GM18520 (cell line): ENCODE measurements around the gene TIMM44.
"Not testable (repeated sequence)": the region's sequence is repeated elsewhere in the genome, so short reads cannot be mapped to it uniquely, and the experiment has no call there.

Experiments used
- ATAC-seq: cut with Tn5 transposase; IDR thresholded peaks from one replicate; pipeline ENCODE4 v1.9.1; 2021; ENCODE audit not compliant: unreplicated experiment

The TIMM44 gene

DNA sequence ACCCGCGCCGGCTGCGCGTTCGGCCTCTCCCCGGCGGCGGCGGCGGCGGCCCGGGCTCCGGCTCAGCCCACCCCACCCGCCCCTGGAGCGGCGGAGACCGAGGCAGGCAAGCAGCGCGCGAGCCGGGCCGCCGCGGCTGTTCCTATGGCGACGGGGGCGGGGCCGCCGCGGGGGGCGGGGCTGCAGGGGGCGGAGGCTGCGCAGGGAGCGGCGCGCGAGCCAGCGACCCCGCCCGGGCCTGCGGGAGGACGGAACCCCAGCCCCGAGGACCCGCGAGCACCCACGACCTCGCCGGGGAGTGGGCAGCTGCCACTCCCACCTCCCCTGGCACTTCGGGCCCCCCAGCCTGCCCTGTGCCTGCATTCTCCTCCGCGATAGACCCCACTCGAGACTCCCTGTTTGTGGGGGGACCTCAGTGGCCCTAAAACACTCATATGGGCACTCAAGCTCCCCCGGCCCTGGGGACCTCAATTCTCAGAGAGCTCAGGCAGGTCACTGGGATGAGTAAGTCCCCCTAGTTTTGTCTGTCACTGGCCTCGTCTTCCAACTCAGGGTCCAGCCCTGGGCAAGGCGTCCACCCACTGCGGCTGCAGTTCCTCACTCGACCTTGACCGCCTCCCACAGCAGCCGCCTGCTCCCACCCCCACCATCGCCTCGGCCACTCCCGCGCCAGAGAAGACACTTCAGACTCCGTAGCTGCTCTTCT is 17.3 kb downstream of the TIMM44 start, which contains the start of gene CTXN1:
CTXN1 (minus strand) TSS at position 115 of the 706 bp plus-strand sequence. CDS start 597 bp downstream, outside the sequence.
- ATAC-seq, result no peak

- ATAC-seq, result no peak
Observed at GRCh38 chr19:7925171-7925851, 18.2 kb downstream of the TIMM44 start.

DNA sequence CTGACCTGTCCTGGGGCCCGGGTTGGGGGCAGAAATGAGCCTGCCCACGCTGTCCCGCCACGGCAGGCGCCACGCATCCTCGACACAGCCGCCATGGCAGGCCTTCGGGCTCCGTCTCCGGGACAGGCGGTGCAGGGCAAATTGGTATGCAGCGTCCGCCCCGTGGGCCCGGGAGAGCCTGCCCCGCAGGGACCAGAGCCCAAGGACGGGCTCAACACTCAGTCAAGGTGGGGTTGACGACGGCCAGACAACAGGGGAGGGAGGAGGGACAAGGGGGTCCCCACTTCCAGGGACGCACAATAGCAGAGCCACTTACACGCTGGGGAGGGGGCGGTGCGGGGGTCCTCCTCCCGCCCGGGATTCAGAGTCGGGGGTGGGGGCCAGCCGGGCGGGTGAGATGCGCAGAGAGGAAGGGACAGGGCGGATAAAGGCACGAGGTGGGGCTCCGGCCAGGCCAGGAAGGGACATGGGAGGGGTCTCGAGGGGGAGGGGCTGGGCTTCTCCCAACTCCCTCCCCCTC is 18.8 kb downstream of the TIMM44 start:
- no peak for ATAC-seq

DNA sequence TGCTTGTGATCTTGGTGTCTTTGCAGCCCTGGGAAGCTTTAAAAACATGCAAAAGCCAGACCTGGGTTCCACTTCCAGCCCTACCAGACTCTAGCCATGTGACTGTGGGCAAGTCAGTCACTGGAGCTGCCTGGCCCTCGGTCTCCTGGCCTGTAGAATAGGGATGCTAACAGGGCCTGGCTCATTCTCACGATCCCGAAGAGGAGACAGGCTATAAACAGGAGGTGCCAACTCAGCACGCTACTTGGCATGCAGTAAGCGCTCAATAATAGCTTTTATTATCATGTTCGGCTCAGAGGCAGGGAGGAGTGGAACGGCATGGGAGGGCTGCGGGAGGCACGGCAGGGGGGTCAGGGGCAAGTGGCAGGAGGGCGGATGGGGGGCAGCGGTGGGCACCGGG is 19.2 kb downstream of the TIMM44 start:
- no peak for ATAC-seq

- ATAC-seq, result no peak
Observed at GRCh38 chr19:7923295-7924191, 19.9 kb downstream of the TIMM44 start.

- ATAC-seq, result no peak
Observed at GRCh38 chr19:7922836-7923195, 20.6 kb downstream of the TIMM44 start.

DNA sequence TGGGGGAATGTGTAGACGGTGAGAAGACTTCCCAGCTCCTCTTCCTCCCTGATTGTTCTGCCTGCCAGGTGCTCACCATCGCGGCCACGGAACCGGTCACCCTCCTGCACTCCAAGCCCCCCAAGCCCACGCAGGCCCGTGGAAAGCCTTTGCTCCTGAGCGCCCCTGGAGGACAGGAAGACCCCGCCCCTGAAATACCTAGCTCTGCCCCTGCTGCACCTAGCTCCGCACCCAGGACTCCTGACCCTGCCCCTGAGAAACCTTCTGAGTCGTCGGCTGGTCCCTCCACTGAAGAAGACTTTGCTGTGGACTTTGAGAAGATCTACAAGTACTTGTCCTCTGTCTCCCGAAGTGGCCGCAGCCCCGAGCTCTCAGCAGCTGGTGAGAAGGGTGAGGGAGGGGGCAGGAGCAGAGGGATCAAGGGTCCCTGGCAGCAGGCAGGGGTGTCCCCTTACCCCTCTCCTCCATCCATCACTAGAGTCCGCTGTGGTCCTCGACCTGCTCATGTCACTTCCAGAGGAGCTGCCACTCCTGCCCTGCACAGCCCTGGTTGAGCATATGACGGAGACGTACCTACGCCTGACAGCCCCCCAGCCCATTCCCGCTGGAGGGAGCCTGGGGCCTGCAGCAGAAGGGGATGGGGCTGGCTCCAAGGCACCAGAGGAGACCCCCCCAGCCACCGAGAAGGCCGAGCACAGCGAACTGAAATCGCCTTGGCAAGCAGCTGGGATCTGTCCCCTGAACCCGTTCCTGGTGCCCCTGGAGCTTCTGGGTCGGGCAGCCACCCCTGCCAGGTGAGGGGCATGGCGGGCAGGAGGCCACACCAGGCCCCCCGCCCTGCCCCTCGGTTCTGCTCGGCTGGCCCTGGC is 21.3 kb downstream of the TIMM44 start:
- no peak for ATAC-seq

- ATAC-seq, result no peak
Observed at GRCh38 chr19:7921302-7921966, 22.0 kb downstream of the TIMM44 start.

- ATAC-seq, result peak; percentile 35
Observed at GRCh38 chr19:7920519-7921301, 22.8 kb downstream of the TIMM44 start.

GRCh38 chr19:7919610-7920518 is 23.6 kb downstream of the TIMM44 start, which contains the start of gene SNAPC2:
SNAPC2 (plus strand) TSS chr19:7920338; CDS start chr19:7920367, 29 bp downstream.
- ATAC-seq, result peak; percentile 65

- ATAC-seq, result no peak
Observed at GRCh38 chr19:7918615-7919421, 24.6 kb downstream of the TIMM44 start.

- ATAC-seq, result not testable (repeated sequence)
Observed at GRCh38 chr19:7918062-7918614, 25.3 kb downstream of the TIMM44 start.

GRCh38 chr19:7917267-7918061 is 26.0 kb downstream of the TIMM44 start:
- no peak for ATAC-seq

- no peak for ATAC-seq
Observed at GRCh38 chr19:7916955-7917266, 26.6 kb downstream of the TIMM44 start.

GRCh38 chr19:7916103-7916954 is 27.1 kb downstream of the TIMM44 start:
- ATAC-seq, result no peak
